HFFc6 (cell line): ENCODE results near the gene ATG4D. TPM values are rescaled to one million over a fixed set of nuclear protein-coding genes. Genes with fewer than 3 reads are reported as not detected.
A peak's percentile ranks its signal among the peaks of the same experiment; 100 is the strongest.

Experiments
- DNase-seq: peaks from one replicate; pipeline ENCODE4 v3.0.0-alpha.2; 2018
- H3K27ac Mint-ChIP-seq: 2 replicates; pipeline ENCODE4 v1.8.0; 2020; ENCODE audit warnings: mild to moderate bottlenecking, mixed read lengths
- H3K27me3 Mint-ChIP-seq: 2 replicates; pipeline ENCODE4 v1.8.0; 2021; ENCODE audit warnings: mild to moderate bottlenecking, moderate library complexity, mixed read lengths; ENCODE audit not compliant: insufficient read depth
- H3K36me3 Mint-ChIP-seq: 2 replicates; pipeline ENCODE4 v1.8.0; 2021; ENCODE audit warnings: low read depth, mixed read lengths
- H3K4me1 Mint-ChIP-seq: 2 replicates; pipeline ENCODE4 v1.8.0; 2020; ENCODE audit warnings: low read depth, mixed read lengths
- H3K4me3 Mint-ChIP-seq: 2 replicates; pipeline ENCODE4 v1.8.0; 2020; ENCODE audit warnings: mild to moderate bottlenecking, moderate library complexity, mixed read lengths
- H3K9me3 Mint-ChIP-seq: 2 replicates; pipeline ENCODE4 v1.8.0; 2020; ENCODE audit warnings: mild to moderate bottlenecking, mixed read lengths
- CTCF ChIP-seq: fragments of 200-600 bp; sonication (generic); IDR thresholded peaks from 2 replicates; pipeline ENCODE4 v1.5.0; 2021; ENCODE audit warnings: antibody characterized with exemption, mild to moderate bottlenecking
- total RNA-seq, 6 experiments: library from RNA; stranded (reverse); fragmentation: NEBNext Ultra II Directional; extraction: Animal tissue kit (Norgen Biotek cat#: 25700); gene quantifications; 2 replicates in 1 of 6; 3 replicates in 5 of 6; pipeline ENCODE4 v1.2.3, GENCODE V29; 2021

The ATG4D gene
- total RNA-seq, 6 experiments from 2014 or later: 19.4 to 24.5 (median 22.5) TPM

- no peaks in the 10 kb centered on the region for H3K9me3 Mint-ChIP-seq
- no peak overlapping the region for H3K4me3 Mint-ChIP-seq
- peaks cover 20% of the 10 kb centered on the region for H3K4me1 Mint-ChIP-seq
- TF ChIP-seq CTCF: peak; percentile 96
- peaks cover 6% of the 10 kb centered on the region for H3K27me3 Mint-ChIP-seq
- H3K36me3 Mint-ChIP-seq: no peaks in the 10 kb centered on the region
- peak; percentile 78 for DNase-seq
- no peak overlapping the region for H3K27ac Mint-ChIP-seq
Measured at GRCh38 chr19:10580979-10581631, 37.4 kb downstream of the ATG4D start.

GRCh38 chr19:10582091-10582490 is 38.4 kb downstream of the ATG4D start:
- Mint-ChIP-seq H3K27ac (no peak overlapping the region), H3K9me3 (no peaks in the 10 kb centered on the region), H3K4me1 (peaks cover 17% of the 10 kb centered on the region), H3K27me3 (peaks cover 14% of the 10 kb centered on the region), H3K4me3 (no peak overlapping the region), H3K36me3 (no peaks in the 10 kb centered on the region)
- DNase-seq: no peak
- no peak for TF ChIP-seq CTCF

GRCh38 chr19:10583036-10583776 is 39.5 kb downstream of the ATG4D start:
- no peak for DNase-seq
- Mint-ChIP-seq H3K4me1 (peaks cover 14% of the 10 kb centered on the region; the same call in 1 of the 2 replicates), H3K4me3 (no peak overlapping the region), H3K27me3 (peaks cover 21% of the 10 kb centered on the region), H3K36me3 (peaks cover 7% of the 10 kb centered on the region), H3K27ac (no peak overlapping the region), H3K9me3 (peaks cover 6% of the 10 kb centered on the region; the same call in 1 of the 2 replicates)
- TF ChIP-seq CTCF: no peak

GRCh38 chr19:10586396-10586795 is 42.7 kb downstream of the ATG4D start:
- Mint-ChIP-seq H3K4me1 (peaks cover 8% of the 10 kb centered on the region; the same call in 1 of the 2 replicates), H3K27me3 (peaks cover 24% of the 10 kb centered on the region), H3K27ac (no peak overlapping the region), H3K4me3 (no peak overlapping the region), H3K36me3 (peaks cover 7% of the 10 kb centered on the region), H3K9me3 (peaks cover 6% of the 10 kb centered on the region; the same call in 1 of the 2 replicates)
- TF ChIP-seq CTCF: no peak
- no peak for DNase-seq

DNA sequence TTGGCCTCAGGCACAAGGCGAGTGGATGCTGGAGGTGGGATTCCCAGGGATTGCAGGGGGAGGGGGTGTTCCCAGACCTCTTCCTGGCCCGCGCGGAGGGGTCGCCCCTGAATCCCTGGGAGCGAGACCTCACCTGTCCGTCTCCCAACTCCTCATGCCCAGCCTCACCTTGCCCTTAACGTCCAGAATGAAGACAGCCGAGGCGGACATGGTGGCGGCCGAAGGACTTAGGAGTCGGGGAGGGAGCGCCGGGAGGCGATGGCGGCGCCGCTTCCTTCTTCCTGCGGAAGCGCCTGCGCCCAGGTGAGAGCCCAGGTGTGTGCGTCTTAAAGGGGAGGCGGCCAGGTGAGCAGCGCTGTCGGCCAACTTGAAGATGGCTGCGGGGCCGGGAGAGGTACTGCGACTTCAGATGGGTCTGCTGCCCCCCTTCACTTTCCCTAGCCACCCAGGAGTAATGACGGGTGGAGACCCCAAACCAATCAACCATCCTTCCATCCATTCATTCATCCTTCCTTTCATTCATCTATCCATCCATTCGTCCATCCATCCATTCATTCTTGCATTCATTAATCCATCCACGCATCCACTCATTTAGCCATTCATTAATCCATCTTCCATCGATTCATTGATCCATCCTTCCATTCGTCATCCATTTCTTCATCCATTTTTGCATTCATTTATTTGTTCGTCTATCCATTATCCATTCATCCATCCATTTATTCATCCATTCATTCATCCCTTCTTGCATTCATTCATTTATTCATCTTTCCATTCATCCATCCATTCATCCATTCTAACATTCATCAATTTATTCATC is 43.5 kb downstream of the ATG4D start, which contains the start of gene AP1M2:
AP1M2 (minus strand) TSS at position 291 of the 817 bp plus-strand sequence; CDS start at position 210, 81 bp downstream.
- TF ChIP-seq CTCF: no peak
- H3K4me1 Mint-ChIP-seq: peaks cover 8% of the 10 kb centered on the region; the same call in 1 of the 2 replicates
- peaks cover 6% of the 10 kb centered on the region; the same call in 1 of the 2 replicates for H3K9me3 Mint-ChIP-seq
- peaks cover 7% of the 10 kb centered on the region for H3K36me3 Mint-ChIP-seq
- no peak within 1 kb of the TSS for H3K4me3 Mint-ChIP-seq
- H3K27me3 Mint-ChIP-seq: peaks cover 24% of the 10 kb centered on the region
- H3K27ac Mint-ChIP-seq: no peak within 1 kb of the TSS
- no peak for DNase-seq
